ENCODE results near the gene CDH23.

Gene CDH23

DNA sequence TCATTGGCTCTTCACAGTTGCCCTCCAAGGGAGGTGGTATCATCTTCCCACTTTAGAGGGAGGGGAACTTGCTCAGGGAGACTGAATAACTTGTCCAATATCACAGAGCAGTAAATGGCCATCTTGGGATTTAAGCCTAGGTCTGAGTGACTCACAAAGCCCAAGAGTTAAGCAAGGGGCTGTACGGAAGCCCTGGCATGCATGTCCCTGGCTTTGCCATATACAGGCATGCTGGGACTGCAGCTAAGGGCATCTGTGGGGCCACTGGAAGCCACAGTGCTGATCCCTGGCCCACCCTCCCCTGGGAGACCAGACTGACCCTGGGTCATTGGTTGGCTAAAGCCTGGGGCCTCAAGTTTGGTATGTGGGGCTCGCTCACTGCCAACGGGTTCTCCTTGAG lies 373.5 kb downstream of the CDH23 start:
- DNase-seq = no peak

DNA sequence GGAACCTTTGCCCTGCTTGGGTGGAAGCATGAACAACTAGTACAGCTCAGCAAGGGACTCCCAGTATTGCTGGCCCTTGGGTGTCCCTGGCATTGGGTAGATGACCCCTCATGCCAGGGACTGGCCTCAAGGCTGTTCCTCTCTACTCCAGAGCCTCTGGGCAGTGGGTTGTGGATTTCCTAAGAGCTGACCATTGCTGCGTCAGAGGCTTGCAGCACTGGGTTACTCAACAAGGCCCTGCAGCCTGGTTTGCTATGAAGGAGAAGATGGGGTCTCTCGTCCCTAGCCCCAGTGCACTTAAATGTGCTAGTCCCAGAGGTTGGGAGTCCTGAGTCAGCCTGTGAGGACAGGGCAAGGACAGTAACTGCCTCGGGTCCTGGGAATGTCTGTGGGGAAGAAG lies 374.1 kb downstream of the CDH23 start:
- DNase-seq = no peak

DNA sequence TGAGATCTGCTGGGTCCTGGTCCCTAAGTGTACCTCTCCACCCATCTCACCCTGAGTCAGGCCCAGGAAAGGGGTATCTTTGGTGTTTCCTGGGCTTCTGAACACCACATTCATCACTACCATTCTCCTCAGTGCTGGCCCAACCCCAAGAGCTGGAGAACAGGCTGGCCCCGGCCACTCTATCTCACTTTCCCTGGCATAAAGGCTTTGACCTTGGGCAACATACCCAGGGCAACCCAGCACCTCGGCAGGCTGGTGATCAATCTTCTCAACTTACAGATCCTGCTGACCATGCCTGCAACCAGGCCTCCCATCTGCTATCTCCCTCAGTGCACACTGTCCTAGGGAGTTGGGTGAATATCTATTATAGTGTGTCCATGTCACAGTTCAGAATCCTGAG lies 374.5 kb downstream of the CDH23 start:
- DNase-seq = no peak

DNA sequence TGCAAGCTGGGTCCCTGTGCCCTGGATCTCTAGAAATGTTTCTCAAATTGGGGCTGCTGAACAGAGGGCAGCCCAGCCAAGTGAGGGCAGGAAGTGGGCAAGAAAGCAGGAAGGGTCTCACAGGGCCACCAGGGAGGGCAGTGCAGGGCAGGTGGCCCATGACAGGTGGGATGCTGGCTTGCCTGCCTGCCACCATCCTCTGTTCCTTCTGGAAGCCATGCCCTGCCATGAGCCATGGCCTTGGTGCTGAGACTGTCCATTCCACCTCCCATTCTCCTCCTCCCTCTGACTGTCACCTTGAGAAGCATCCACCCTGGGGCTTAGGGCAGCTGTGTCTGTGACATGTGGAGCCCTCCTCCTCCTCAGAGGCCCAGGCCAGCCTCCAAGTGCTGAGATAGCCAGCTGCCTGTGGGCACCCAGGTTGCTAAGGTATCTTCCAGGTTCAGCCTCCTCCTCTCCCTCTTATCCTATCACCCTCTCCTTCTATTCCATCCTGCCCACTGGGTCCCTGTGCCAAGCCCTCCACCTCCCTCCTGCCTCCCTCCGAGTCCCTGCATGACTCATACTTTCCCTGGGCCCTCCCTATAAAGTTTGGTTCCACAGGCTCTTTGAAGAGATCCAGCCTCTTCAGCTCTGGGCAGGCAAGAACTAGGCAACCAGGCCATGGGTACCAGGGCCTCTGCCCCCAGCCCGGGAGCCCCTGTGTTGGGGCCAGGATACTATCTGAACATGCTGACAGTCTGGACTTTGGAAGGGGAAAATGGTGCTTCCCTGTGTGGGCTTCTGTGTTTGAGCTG lies 375.3 kb downstream of the CDH23 start:
- peak; percentile 70 for DNase-seq

DNA sequence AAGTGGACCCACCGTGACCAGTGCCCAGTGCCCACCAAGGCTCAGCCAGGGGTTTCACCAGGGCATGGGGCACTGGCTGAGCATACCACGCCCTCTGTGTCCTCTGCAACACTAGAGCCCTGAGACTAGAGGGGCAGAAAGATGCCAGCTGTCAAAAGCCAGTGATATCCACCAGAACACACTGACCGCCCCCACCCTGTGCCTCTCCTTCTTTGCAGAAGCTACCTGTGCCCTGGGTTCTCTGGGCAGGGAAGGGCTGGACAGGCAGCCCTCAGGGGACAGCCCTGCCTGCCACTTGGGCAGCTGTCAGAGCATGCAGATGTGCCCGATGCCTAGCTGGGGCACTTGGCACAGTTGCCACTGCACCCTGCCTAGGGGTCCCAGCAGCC lies 376.1 kb downstream of the CDH23 start:
- no peak for DNase-seq

DNA sequence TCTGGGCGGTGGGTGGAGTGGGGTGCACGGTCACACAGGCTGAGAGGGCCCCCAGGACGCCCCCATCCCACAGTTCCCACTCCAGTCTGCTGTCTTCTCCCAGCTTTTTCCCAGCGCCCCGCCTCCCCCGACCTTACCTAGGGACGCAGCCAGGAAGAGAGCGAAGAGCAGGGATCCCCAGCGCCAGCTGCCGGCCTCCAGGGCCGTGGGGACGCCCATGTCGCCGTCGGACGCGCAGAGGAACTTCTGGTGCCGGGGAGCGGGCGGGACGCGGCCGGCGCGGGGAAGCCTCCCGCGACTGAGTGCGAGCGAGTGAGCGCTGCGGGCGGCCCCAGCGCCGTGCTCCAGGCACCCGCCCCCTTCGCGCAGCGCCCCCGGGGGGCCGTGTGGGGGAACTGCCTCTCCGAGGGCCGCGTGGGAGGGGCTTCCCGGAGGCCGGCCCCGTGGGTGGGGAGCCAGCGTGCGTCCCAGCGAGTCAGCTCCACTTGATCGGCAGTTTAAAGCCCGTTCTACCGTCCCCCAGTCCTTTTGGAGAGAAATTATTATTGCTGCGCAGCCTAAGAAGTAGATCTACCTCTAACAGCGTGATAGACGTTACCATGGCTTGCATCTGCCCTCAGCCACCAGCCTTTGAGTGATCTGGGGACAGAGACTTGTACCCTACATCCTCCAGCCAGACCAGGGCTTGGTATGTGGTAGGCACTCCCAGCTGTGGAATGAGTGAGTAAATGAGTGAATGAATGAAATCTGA lies 376.7 kb downstream of the CDH23 start, which contains the start of gene VSIR:
TSS of gene VSIR (minus strand) at position 300 of the 751 bp plus-strand sequence. CDS start at position 219, 81 bp downstream.
- peak; percentile 95 for DNase-seq

DNA sequence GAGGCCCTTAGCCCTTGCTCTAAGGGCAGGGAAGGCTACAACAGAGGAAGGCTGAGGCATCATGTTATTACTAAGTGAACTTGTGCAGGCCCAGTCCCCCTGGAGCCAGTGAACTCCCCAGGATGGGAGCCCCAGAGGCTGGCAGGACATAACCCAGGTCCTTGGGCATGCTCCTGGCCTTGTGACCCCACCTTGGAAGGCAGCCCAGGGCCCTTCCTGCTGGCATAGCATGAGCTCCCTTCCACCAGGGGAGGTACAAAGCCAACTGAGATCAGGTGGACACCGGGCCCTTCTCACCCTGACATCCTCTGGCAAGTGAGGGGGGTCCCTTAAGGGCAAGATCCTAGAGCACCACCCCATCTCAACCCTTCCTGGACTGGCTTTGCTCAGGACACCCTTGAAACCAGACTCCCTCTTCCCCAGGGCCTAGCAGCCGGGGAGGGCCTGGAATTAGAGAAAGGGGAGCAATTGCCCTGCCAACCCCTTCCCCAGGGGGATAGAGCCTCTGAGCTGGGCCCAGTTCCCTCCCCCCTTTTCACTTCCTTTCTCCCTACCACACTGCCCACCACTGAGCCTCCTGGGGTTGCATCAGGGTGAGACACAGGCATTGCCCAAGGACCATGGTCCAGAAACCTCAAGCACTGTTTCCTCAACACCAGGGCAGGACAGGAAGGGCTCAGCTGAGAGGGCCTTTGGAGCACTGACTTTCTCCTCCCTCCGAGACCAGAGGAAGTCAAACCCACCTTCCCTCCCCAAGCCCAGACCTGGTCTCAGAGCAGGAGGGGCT lies 378.4 kb downstream of the CDH23 start:
- no peak for DNase-seq

DNA sequence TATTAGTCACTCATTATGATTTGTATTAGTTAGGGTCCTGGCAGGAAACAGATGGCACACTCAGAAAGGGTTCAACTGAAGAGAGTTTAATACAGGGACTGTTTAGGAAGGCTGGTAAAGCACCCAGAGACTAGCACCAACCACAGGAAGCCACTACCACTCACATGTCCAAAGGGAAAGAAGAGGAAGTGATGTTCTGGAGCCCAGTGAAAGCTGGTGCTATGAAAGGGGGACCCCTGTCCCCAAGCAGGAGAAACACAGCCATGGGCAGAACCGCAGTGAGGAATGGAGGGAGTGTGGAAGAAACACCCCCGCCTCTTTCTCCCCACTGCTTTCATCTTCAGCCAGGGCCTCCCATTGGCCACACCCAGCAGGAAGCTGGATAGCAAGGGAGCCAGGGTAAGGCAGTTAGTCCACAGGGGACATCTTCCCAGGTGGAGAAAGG lies 379.8 kb downstream of the CDH23 start:
- no peak for DNase-seq

DNA sequence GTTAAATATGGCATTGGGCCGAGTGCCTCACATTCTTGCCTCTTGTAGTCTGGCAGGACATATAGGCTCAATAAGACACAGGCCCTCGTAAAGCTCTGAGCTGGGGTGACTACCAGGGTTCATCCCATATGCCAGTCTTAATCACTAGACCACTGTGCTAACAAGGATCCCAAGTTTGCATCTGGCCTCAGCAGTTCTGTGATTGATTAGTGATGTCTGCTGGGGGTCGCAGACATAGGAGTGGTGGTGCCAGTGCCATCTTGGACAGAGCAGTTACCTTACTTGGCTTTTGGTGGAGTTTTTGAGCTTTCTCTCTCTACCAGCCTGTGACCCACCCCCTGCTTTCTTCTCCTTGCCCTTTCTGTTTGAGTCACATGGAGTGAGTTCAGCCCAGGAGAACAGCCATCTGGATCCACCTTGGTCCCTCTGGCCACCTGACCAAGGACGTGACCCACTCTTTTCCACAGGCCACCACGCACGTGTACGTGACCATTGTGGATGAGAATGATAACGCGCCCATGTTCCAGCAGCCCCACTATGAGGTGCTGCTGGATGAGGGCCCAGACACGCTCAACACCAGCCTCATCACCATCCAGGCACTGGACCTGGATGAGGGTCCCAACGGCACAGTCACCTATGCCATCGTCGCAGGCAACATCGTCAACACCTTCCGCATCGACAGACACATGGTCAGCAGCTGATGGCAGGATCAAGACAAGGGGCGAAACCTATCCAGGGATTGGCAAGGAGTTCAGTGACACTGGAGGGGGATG lies 380.7 kb downstream of the CDH23 start:
- no peak for DNase-seq

DNA sequence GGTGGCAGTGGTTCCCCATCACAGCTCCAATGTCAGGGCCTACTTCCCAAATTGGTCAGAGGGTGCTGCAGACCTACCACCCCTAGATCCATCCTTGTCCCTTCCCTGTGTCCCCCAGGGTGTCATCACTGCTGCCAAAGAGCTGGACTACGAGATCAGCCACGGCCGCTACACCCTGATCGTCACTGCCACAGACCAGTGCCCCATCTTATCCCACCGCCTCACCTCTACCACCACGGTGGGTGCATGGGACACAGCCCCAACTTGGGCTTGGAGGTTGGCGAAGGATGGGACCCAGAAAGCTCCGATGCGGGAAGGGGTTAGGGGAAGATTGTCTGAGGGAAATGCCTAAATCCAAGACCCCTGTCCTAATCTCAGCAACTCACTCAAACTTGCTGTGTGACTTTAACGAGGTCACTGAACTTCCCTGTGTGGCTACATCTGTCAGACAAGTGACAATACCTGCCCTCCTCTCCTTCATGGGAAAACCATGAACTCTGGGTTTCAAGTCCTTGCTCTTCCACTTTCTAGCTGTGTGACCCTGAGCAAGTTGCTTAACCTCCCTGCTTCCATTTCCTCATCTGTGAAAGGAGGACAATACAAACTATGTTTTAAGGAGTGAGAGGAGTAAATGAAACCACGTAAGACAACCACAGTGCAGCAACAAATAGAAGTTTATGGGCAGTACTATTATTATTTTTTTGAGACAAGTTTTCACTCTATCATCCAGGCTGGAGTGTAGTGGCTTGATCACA lies 381.5 kb downstream of the CDH23 start:
- no peak for DNase-seq

DNA sequence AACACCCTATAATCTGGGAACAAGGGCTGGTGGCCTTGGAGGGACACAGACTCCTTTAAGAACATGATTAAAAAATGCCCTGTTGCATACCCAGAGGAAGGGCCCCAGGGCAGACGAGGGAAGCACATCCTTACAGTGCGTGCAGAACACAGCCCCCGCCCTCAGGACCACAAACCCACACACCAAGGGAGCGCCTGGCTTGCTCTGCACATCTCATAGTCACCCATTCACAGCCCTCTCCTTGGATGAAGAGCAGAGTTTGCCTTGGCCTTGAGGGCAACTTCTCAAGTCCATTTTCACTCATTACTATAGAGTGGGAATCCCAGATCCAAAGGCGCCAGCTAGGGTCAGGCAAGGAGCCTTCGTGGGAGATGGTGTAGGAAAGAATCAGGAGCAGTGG lies 382.9 kb downstream of the CDH23 start:
- no peak for DNase-seq

DNA sequence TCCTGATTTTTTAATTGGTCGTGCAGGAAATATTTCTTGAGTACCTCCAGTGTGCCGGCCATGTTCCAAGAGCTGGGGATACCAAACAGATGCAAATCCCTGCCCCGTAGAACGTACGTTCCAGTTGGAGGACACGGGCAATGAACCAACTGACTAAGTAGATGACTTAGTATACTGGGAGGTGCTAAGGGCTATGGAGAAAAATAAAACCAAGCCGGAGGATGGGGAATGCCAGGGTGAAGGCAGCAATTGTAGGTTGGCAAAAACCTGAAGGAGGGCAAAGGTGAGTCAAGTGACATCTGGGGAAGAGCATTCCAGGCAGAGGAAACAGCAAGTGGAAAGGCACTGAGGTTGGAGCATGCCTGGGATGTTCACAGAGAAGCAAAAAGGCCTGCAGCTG lies 383.4 kb downstream of the CDH23 start:
- DNase-seq = no peak

DNA sequence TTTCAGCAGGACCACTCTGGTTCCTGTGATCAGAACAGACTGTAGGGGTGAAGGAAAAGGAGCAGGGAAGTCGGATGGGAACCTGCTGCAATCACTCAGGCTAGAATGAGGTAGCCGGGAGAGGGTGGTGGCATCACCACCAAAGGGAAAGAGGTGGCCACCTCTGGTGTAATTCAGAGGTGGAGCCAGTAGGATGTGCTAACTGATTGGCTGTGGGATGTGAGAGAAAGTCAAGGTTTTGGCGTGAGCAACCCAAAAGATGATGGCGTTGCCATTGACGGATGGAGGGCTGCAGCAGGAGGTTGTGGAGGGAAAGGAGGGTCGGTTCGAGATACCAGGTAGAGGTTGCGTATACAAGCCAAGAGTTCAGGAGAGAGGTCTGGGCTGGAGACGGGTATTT lies 384.0 kb downstream of the CDH23 start:
- no peak for DNase-seq

DNA sequence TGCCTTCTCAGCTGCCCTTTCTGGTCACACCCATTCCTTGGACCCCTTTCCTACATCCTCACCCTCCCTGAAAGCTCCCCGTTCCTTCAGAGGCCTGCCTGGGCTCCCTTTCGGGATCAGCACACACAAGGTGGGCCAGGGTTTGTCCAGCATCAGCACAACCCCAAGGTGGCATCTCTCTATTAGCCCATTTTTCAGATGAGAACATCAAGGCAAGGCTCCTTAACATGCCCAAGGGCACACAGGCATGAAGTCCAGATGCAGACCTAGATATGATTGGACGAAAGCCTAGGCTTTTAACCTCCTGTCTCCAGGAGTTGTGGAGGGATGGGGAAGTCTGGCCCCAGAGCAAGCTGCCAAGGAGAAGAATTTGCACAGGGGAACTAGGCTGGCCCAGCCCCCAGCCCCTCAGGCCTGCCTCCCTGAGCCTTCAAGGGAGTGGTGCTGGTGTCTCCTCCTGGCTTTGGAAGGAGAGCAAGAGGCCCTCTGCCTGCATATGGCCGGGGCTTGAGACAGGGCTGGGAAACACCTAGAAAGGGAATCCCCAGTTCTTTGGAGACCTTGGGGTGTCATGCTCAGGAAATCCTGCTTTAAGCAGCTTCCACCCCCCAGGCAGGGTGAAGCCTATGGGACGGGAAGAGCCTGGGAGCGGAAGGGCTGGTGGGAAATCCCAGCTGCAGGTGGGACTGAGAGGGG lies 385.6 kb downstream of the CDH23 start:
- no peak for DNase-seq

DNA sequence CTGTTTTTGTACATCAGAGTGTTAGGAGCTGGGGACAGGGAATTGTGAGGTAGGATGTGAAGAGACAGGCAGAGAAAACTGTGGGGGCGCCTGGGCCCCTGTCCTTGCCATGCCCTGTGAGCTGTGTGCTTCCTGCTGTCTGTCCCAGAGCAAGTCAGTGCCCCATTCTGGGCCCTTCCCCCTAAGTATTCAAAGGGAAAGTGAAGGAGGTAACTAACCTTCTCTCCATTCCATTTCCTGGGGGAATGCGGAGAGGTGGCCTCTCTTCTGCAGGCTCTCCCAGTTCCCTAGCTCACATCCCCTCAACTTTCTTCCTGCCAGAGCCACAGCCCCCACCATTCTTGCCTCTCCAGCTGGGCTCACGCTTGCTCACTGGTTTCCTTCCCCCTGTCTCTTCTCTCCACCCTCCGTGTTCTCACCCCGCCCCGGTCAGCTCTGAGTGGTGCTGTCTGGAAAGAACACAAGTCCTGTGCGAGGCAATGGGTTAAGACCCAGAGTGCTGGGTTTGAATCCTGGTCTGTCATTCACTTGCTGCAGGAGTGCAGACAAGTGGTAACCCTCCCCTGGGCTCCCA lies 386.3 kb downstream of the CDH23 start:
- DNase-seq = no peak

DNA sequence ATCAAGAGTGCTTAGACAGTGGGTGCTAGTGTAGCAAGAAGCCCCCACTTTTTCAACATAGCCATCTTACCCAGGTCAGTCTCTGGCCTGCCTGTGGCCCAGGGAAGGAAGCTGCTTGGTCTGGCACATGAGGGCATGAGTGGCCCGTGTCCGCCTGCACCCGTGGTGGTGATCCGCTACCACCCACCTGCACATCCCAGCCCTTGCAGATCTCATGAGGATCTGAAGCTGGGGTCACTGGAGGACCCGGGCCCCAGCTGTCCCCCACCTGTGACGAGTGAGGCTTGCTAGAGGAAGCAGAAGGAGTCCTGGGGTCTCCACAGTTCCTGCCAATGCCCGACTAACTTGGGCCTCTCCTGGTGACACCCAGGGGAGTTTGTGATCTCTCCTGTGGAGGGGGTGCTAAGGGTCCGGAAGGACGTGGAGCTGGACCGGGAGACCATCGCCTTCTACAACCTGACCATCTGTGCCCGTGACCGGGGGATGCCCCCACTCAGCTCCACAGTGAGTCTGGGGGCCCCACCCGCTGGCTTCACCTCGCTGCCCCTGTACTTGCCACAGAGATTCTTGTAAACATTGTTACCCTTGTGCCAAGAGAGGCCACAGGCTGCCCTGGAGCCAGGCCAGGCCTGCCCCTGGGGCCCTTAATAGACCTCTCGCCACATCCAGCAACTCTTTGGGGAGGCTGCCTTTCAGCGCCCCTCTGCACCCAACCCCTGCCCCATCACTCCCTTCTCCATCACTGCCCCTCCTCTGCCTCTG lies 387.4 kb downstream of the CDH23 start:
- DNase-seq = no peak

DNA sequence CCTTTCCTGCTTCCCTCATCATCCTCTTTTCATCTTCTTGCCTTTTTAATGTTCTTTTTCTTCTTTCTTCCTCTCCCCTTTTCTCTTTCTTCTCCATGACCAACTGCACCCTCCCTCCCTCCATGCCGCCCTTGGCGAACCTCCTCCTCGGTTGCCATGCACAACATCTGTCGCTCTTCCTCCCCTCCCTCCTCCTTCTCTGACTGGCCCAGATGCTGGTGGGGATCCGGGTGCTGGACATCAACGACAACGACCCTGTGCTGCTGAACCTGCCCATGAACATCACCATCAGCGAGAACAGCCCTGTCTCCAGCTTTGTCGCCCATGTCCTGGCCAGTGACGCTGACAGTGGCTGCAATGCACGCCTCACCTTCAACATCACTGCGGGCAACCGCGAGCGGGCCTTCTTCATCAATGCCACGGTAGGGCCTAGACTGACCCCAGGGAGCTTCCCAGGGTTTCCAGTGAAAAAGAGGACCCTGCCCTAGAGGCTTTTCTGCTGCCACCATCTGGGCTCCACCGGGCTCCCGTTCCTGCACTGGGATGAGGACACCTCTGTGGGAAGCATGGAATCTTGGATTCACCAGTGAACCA lies 388.1 kb downstream of the CDH23 start:
- no peak for DNase-seq

DNA sequence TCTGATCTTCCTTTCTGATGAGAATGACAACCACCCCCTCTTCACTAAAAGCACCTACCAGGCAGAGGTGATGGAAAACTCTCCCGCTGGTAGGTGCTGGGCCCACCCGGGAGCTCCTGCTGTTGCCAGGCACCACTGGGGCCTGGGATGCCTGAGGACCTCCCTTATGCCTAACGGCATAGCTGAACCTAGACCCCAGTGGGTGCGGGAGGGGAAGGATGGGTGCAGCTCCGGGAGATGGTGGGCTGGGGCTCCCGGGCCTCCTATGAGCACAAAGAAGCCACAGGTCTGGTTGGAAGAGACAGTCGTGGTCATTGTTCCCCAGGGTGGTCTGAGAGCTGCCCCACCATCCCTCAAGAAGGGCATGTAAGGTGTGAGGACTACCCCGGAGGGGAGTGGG lies 392.2 kb downstream of the CDH23 start:
- DNase-seq = no peak

DNA sequence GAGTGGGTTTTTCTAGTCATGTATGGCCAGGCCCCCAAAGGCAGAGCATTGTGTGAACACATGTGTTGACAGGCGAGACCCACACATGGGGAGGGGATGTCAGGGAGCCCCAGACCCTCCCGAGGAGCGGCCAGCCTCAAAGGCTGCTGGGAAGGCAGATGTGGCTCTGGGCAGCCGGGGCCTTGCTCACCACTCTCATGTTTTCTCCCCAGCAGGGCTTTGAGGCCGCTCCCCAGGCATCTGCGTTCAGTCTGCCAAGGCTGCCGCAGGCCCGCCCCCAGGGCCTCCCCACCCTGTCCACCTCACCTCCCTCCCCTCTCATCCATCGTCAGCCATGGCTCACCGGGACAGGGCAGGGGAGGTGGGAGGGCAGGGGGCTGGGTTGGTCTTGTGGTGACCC lies 393.2 kb downstream of the CDH23 start:
- DNase-seq = no peak
